ENCODE results near the gene LRP1B.

DNA sequence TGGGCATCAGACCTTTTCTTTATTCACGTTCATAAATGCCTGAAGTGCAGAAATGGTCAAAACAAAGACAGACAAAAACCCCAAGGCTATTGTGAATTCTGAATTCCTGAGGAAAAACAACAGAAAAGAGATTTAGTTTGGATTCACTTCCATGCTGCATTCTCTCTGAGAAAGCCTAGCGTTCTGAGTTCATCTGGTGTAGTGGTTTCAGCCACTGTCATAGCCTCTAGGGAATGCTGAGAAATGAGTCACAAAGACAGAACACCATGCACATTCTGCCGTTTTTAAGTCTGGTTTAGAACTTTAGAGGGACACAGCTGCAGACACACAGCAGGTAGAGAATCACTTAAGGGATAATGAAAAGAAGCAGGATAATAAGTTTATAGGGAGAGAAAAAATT, 93.8 kb downstream of the LRP1B start:
- TF ChIP-seq, protein P1, sequence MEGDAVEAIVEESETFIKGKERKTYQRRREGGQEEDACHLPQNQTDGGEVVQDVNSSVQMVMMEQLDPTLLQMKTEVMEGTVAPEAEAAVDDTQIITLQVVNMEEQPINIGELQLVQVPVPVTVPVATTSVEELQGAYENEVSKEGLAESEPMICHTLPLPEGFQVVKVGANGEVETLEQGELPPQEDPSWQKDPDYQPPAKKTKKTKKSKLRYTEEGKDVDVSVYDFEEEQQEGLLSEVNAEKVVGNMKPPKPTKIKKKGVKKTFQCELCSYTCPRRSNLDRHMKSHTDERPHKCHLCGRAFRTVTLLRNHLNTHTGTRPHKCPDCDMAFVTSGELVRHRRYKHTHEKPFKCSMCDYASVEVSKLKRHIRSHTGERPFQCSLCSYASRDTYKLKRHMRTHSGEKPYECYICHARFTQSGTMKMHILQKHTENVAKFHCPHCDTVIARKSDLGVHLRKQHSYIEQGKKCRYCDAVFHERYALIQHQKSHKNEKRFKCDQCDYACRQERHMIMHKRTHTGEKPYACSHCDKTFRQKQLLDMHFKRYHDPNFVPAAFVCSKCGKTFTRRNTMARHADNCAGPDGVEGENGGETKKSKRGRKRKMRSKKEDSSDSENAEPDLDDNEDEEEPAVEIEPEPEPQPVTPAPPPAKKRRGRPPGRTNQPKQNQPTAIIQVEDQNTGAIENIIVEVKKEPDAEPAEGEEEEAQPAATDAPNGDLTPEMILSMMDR (IDR thresholded peaks at IDR 0.05; ENCODE audit: low read depth, low read length, poor library complexity, severe bottlenecking), result no peak
- no peak for TF ChIP-seq EZH2phosphoT487 (IDR thresholded peaks at IDR 0.05; ENCODE audit: borderline replicate concordance, low read length)
